ENCODE results near the gene CTDSPL.

Gene CTDSPL

DNA sequence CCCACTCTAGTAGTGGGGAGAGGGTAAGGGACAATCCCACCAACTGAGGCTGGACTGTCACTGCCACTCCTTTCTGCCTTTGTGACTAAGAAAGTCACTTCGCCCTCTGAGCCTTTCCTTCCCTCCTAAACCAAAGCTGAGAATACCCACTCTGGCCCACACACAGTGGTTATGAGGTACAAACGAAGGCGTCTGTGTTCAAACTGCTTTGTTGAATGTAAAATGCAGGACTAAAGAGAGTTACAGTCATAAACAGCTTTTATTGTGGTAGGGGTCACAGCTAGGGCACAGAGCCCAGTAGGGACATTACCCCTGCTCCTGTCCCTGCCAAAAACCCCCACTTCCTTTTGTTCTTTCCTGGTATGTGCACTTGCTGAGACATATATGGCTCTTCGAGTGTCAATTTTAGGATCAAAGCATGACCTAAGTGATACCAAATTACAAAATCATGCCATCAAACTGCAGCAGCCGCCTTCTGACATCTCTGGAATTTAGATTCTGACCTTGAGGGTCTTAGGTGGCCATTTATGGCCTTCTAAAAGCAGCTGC lies 45.1 kb downstream of the CTDSPL start:
- Histone ChIP-seq H3K4me2 (ENCODE audit: low read length, poor library complexity, severe bottlenecking) (no peak overlapping the region), H3K79me1 (replicated peaks; ENCODE audit: low read length, poor library complexity, severe bottlenecking) (peaks cover 30% of the 10 kb centered on the region), H2BK5ac (ENCODE audit: low read depth, low read length, poor library complexity, severe bottlenecking) (no peak overlapping the region), H3K14ac (ENCODE audit: low read length in 2 of 2) (peak overlapping the region in 1 of 2 experiments; percentile 8), H3K9me3 (ENCODE audit: control insufficient read depth, low read length) (no peaks in the 10 kb centered on the region), H4K8ac (ENCODE audit: low read length) (peak overlapping the region; percentile 87), H3K4me1 (ENCODE audit: control insufficient read depth, insufficient read depth, low read depth, low read length) (peaks cover 34% of the 10 kb centered on the region), H3K36me3 (ENCODE audit: control insufficient read depth in 1 of 2, insufficient read depth in 2 of 2, low read depth in 1 of 2, low read length in 2 of 2) (peaks cover 2 to 7% of the 10 kb centered on the region in 2 experiments), H4K91ac (ENCODE audit: low read length) (peak overlapping the region; percentile 95), H2AK5ac (ENCODE audit: low read length, severe bottlenecking) (peak overlapping the region; percentile 66), H3K27me3 (ENCODE audit: control insufficient read depth in 1 of 2, insufficient read depth in 1 of 2, low read length in 2 of 2) (no peaks in the 10 kb centered on the region), H3K23ac (ENCODE audit: low read length in 2 of 2) (no peak overlapping the region), H3K9ac (ENCODE audit: low read length) (no peak overlapping the region), H3K4ac (ENCODE audit: low read depth in 1 of 2, low read length in 2 of 2) (peak overlapping the region; percentile 8 to 84), H2AFZ (ENCODE audit: low read depth, low read length) (no peak overlapping the region), H2BK120ac (ENCODE audit: low read depth, low read length) (peak overlapping the region; percentile 65), H3K4me3 (ENCODE audit: insufficient read depth in 1 of 2, low read depth in 1 of 2, low read length in 2 of 2) (no peak overlapping the region), H3K27ac (ENCODE audit: low read length, poor library complexity, severe bottlenecking) (no peak overlapping the region), H3K18ac (ENCODE audit: low read depth in 1 of 2, low read length in 2 of 2) (peak overlapping the region; percentile 86 to 89), H2BK15ac (ENCODE audit: low read depth, poor library complexity, severe bottlenecking) (no peak overlapping the region), H2BK12ac (ENCODE audit: low read length in 2 of 2) (peak overlapping the region; percentile 32 to 96)
- 63% methylated on average over 2 of the region's 5 CpGs for WGBS
- no peak for DNase-seq

DNA sequence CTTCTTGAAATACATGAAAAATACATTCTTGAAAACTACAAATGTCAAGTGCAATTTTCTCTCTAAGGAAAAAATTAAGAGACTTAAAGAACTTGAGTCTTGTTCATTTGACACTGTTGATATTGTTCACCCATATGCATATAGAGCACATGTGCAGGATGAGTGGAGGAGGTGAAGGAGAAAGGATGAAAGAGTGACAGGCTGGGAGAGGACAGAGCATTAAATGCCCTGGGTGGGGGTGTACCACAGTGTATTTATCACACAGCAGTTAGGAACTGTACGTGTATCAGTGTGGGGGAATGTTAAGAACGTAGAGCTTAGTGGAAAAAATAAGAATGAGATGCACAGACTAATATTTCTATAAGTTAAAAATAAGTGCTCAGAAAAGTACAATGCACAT lies 45.7 kb downstream of the CTDSPL start:
- peaks cover 33% of the 10 kb centered on the region for H3K79me1 ChIP-seq (replicated peaks; ENCODE audit: low read length, poor library complexity, severe bottlenecking)
- peaks cover 36% of the 10 kb centered on the region for H3K4me1 ChIP-seq (ENCODE audit: control insufficient read depth, insufficient read depth, low read depth, low read length)
- no peak overlapping the region for H3K27ac ChIP-seq (ENCODE audit: low read length, poor library complexity, severe bottlenecking)
- H2BK120ac ChIP-seq (ENCODE audit: low read depth, low read length), result no peak overlapping the region
- H3K36me3 ChIP-seq (ENCODE audit: control insufficient read depth in 1 of 2, insufficient read depth in 2 of 2, low read depth in 1 of 2, low read length in 2 of 2), result peaks cover 4 to 13% of the 10 kb centered on the region in 2 experiments
- no peak overlapping the region for H2AFZ ChIP-seq (ENCODE audit: low read depth, low read length)
- DNase-seq, result no peak
- no peaks in the 10 kb centered on the region for H3K27me3 ChIP-seq (ENCODE audit: control insufficient read depth in 1 of 2, insufficient read depth in 1 of 2, low read length in 2 of 2)
- WGBS, result 60% methylated on average over 1 of the region's 2 CpGs
- no peak overlapping the region for H2BK15ac ChIP-seq (ENCODE audit: low read depth, poor library complexity, severe bottlenecking)
- H3K18ac ChIP-seq (ENCODE audit: low read depth in 1 of 2, low read length in 2 of 2), result no peak overlapping the region
- no peak overlapping the region for H3K4me3 ChIP-seq (ENCODE audit: insufficient read depth in 1 of 2, low read depth in 1 of 2, low read length in 2 of 2)
- no peak overlapping the region for H2BK5ac ChIP-seq (ENCODE audit: low read depth, low read length, poor library complexity, severe bottlenecking)
- no peak overlapping the region for H3K14ac ChIP-seq (ENCODE audit: low read length in 2 of 2)
- no peak overlapping the region for H4K91ac ChIP-seq (ENCODE audit: low read length)
- no peak overlapping the region for H2BK12ac ChIP-seq (ENCODE audit: low read length in 2 of 2)
- no peaks in the 10 kb centered on the region for H3K9me3 ChIP-seq (ENCODE audit: control insufficient read depth, low read length)
- H3K23ac ChIP-seq (ENCODE audit: low read length in 2 of 2), result no peak overlapping the region
- H4K8ac ChIP-seq (ENCODE audit: low read length), result no peak overlapping the region
- H2AK5ac ChIP-seq (ENCODE audit: low read length, severe bottlenecking), result no peak overlapping the region
- no peak overlapping the region for H3K4ac ChIP-seq (ENCODE audit: low read depth in 1 of 2, low read length in 2 of 2)
- no peak overlapping the region for H3K9ac ChIP-seq (ENCODE audit: low read length)
- no peak overlapping the region for H3K4me2 ChIP-seq (ENCODE audit: low read length, poor library complexity, severe bottlenecking)

DNA sequence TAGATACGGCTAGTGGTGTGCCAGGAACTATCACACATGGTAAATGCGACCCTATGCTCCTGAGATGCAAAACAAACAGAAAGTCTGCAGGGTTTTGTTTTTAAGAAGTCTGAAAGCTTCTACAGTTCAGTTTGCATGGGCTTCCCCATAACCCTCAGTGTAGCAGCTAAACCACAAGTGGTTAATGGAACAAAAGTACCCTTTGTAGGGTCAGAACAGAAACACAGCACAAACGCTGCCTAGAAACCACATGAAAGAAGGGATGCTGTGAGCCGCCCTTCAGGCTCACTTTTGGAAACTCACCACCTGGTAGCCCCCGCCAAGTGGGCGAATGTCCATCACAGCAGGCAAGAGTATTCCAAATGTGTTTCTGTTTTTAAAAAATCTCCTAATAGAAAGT lies 46.2 kb downstream of the CTDSPL start:
- Histone ChIP-seq H3K9ac (ENCODE audit: low read length) (no peak overlapping the region), H2BK120ac (ENCODE audit: low read depth, low read length) (no peak overlapping the region), H3K4me2 (ENCODE audit: low read length, poor library complexity, severe bottlenecking) (peak overlapping the region; percentile 44), H3K4ac (ENCODE audit: low read depth in 1 of 2, low read length in 2 of 2) (no peak overlapping the region), H3K27ac (ENCODE audit: low read length, poor library complexity, severe bottlenecking) (no peak overlapping the region), H3K9me3 (ENCODE audit: control insufficient read depth, low read length) (no peaks in the 10 kb centered on the region), H3K18ac (ENCODE audit: low read depth in 1 of 2, low read length in 2 of 2) (peak overlapping the region; percentile 35 to 37), H2AFZ (ENCODE audit: low read depth, low read length) (no peak overlapping the region), H2BK15ac (ENCODE audit: low read depth, poor library complexity, severe bottlenecking) (no peak overlapping the region), H3K79me1 (replicated peaks; ENCODE audit: low read length, poor library complexity, severe bottlenecking) (peaks cover 29% of the 10 kb centered on the region), H4K8ac (ENCODE audit: low read length) (peak overlapping the region; percentile 42), H2BK5ac (ENCODE audit: low read depth, low read length, poor library complexity, severe bottlenecking) (no peak overlapping the region), H3K36me3 (ENCODE audit: control insufficient read depth in 1 of 2, insufficient read depth in 2 of 2, low read depth in 1 of 2, low read length in 2 of 2) (peaks cover 4 to 10% of the 10 kb centered on the region in 2 experiments), H3K4me3 (ENCODE audit: insufficient read depth in 1 of 2, low read depth in 1 of 2, low read length in 2 of 2) (no peak overlapping the region), H4K91ac (ENCODE audit: low read length) (no peak overlapping the region), H3K4me1 (ENCODE audit: control insufficient read depth, insufficient read depth, low read depth, low read length) (peaks cover 34% of the 10 kb centered on the region), H3K23ac (ENCODE audit: low read length in 2 of 2) (no peak overlapping the region), H3K27me3 (ENCODE audit: control insufficient read depth in 1 of 2, insufficient read depth in 1 of 2, low read length in 2 of 2) (no peaks in the 10 kb centered on the region), H3K14ac (ENCODE audit: low read length in 2 of 2) (no peak overlapping the region), H2AK5ac (ENCODE audit: low read length, severe bottlenecking) (no peak overlapping the region), H2BK12ac (ENCODE audit: low read length in 2 of 2) (no peak overlapping the region)
- 82% methylated on average over 6 of the region's 6 CpGs for WGBS
- DNase-seq, result no peak

DNA sequence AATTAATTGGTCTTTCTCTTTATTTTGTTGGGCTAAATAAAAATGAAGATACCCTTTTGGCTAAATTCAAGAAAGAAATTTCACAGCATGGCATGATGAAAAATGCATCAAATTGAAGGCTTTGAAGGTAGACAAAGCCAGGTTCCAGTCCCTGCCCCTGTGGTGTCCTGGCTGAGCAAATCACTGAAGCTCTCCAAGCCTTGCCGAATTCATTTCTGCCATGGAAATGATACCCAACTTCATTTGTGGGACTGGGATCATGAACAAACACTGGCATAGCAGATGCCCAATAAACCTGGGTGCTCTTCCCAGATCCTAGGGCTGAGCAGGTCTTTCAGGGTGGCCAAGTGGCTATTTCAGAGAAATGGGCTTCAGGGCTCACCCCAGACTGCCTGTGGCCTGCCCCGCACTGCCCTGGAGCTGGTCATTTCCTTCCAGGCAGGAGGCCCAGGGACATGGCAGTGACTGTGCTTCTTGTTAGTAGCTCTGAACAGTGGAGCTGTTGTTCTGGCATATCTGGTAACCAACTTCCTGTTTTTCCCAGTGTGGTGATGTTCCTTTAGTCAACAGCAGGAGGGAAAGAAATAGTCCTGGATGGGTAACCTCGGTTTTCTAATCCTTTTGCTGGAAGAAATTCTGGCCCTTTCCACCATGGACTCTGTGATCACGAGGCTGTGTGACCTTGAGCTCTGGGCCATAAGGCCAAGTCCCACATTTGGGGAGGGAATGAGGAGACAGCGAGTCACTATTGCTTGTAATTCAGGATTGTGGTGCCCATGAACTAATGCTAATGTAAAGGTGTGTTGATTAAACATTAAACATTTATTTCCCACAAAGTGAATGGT lies 47.6 kb downstream of the CTDSPL start:
- Histone ChIP-seq H2AFZ (ENCODE audit: low read depth, low read length) (no peak overlapping the region), H2BK15ac (ENCODE audit: low read depth, poor library complexity, severe bottlenecking) (no peak overlapping the region), H3K27me3 (ENCODE audit: control insufficient read depth in 1 of 2, insufficient read depth in 1 of 2, low read length in 2 of 2) (no peaks in the 10 kb centered on the region), H3K23ac (ENCODE audit: low read length in 2 of 2) (peak overlapping the region in 1 of 2 experiments; percentile 92), H3K18ac (ENCODE audit: low read depth in 1 of 2, low read length in 2 of 2) (peak overlapping the region; percentile 14 to 74), H3K4ac (ENCODE audit: low read depth in 1 of 2, low read length in 2 of 2) (peak overlapping the region in 1 of 2 experiments; percentile 12), H3K4me2 (ENCODE audit: low read length, poor library complexity, severe bottlenecking) (no peak overlapping the region), H2BK120ac (ENCODE audit: low read depth, low read length) (no peak overlapping the region), H3K36me3 (ENCODE audit: control insufficient read depth in 1 of 2, insufficient read depth in 2 of 2, low read depth in 1 of 2, low read length in 2 of 2) (peaks cover 4 to 8% of the 10 kb centered on the region in 2 experiments), H3K9ac (ENCODE audit: low read length) (no peak overlapping the region), H4K8ac (ENCODE audit: low read length) (no peak overlapping the region), H3K14ac (ENCODE audit: low read length in 2 of 2) (no peak overlapping the region), H2BK12ac (ENCODE audit: low read length in 2 of 2) (peak overlapping the region in 1 of 2 experiments; percentile 76), H3K27ac (ENCODE audit: low read length, poor library complexity, severe bottlenecking) (peak overlapping the region; percentile 31), H2BK5ac (ENCODE audit: low read depth, low read length, poor library complexity, severe bottlenecking) (no peak overlapping the region), H2AK5ac (ENCODE audit: low read length, severe bottlenecking) (peak overlapping the region; percentile 31), H3K9me3 (ENCODE audit: control insufficient read depth, low read length) (no peaks in the 10 kb centered on the region), H3K4me1 (ENCODE audit: control insufficient read depth, insufficient read depth, low read depth, low read length) (peaks cover 29% of the 10 kb centered on the region), H3K79me1 (replicated peaks; ENCODE audit: low read length, poor library complexity, severe bottlenecking) (peaks cover 18% of the 10 kb centered on the region), H4K91ac (ENCODE audit: low read length) (peak overlapping the region; percentile 9), H3K4me3 (ENCODE audit: insufficient read depth in 1 of 2, low read depth in 1 of 2, low read length in 2 of 2) (no peak overlapping the region)
- no peak for DNase-seq
- 93% methylated on average over 4 of the region's 5 CpGs for WGBS
